ENCODE measurements around the gene GTF2A2.

GTF2A2 gene

GRCh38 chr15:59680346-59680745, 23.0 kb upstream of the GTF2A2 start:
- no peaks in the 10 kb centered on the region for H3K9me3 ChIP-seq (ENCODE audit: control insufficient read depth, insufficient read depth, low read length)
- H3K27me3 ChIP-seq (ENCODE audit: control insufficient read depth, low read length): no peaks in the 10 kb centered on the region
- no peak overlapping the region for H3K27ac ChIP-seq (ENCODE audit: low read depth, low read length)
- H3K4me3 ChIP-seq (ENCODE audit: low read length): no peak overlapping the region
- H3F3A ChIP-seq (ENCODE audit: control insufficient read depth, insufficient read depth): 0 out of 2 replicates have a peak, but pooled peaks cover 11% of the 10 kb centered on the region
- H3K4me2 ChIP-seq (ENCODE audit: low read length): no peak overlapping the region
- TF ChIP-seq, protein P1, sequence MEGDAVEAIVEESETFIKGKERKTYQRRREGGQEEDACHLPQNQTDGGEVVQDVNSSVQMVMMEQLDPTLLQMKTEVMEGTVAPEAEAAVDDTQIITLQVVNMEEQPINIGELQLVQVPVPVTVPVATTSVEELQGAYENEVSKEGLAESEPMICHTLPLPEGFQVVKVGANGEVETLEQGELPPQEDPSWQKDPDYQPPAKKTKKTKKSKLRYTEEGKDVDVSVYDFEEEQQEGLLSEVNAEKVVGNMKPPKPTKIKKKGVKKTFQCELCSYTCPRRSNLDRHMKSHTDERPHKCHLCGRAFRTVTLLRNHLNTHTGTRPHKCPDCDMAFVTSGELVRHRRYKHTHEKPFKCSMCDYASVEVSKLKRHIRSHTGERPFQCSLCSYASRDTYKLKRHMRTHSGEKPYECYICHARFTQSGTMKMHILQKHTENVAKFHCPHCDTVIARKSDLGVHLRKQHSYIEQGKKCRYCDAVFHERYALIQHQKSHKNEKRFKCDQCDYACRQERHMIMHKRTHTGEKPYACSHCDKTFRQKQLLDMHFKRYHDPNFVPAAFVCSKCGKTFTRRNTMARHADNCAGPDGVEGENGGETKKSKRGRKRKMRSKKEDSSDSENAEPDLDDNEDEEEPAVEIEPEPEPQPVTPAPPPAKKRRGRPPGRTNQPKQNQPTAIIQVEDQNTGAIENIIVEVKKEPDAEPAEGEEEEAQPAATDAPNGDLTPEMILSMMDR (IDR thresholded peaks at IDR 0.05; ENCODE audit: low read depth, low read length, poor library complexity, severe bottlenecking): no peak
- no peak for TF ChIP-seq EZH2phosphoT487 (IDR thresholded peaks at IDR 0.05; ENCODE audit: borderline replicate concordance, low read length)
- peaks cover 52% of the 10 kb centered on the region for H3K79me2 ChIP-seq (ENCODE audit: control insufficient read depth, low read length)
- no peaks in the 10 kb centered on the region for H3K9me2 ChIP-seq (replicated peaks; ENCODE audit: control insufficient read depth, low read length)
- peaks cover 6% of the 10 kb centered on the region for H3K4me1 ChIP-seq (ENCODE audit: control insufficient read depth, low read length)
- peaks cover 17% of the 10 kb centered on the region for H4K20me1 ChIP-seq (ENCODE audit: control insufficient read depth, insufficient read depth, low read depth, low read length)
- peaks cover 97% of the 10 kb centered on the region for H3K36me3 ChIP-seq (ENCODE audit: control insufficient read depth, low read length)

DNA sequence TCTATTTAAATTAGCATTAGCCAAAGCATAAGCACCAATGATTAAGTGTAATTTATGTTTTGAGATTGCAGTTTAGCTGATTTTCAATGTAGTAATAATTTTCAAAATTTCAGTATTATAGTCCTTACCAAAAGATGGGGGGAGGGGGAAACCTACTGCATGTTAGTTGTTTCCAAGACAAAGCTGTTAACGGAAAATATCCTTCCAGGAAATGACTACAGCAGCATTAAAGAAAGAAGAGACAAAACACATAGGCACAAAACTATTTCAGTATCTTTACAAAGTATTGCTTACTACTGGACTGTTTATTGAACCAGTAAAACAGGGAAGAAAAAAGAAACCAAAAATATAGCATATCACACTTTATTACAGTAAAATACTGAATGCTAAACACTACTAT, 21.3 kb upstream of the GTF2A2 start:
- Histone ChIP-seq H3F3A (ENCODE audit: control insufficient read depth, insufficient read depth) (0 out of 2 replicates have a peak, but pooled peaks cover 13% of the 10 kb centered on the region), H3K27ac (ENCODE audit: low read depth, low read length) (no peak overlapping the region), H3K79me2 (ENCODE audit: control insufficient read depth, low read length) (peaks cover 37% of the 10 kb centered on the region), H3K27me3 (ENCODE audit: control insufficient read depth, low read length) (no peaks in the 10 kb centered on the region), H4K20me1 (ENCODE audit: control insufficient read depth, insufficient read depth, low read depth, low read length) (peaks cover 6% of the 10 kb centered on the region; the same call in 1 of the 2 replicates), H3K9me2 (replicated peaks; ENCODE audit: control insufficient read depth, low read length) (no peaks in the 10 kb centered on the region), H3K4me3 (ENCODE audit: low read length) (no peak overlapping the region), H3K36me3 (ENCODE audit: control insufficient read depth, low read length) (peaks cover 96% of the 10 kb centered on the region), H3K9me3 (ENCODE audit: control insufficient read depth, insufficient read depth, low read length) (no peaks in the 10 kb centered on the region), H3K4me1 (ENCODE audit: control insufficient read depth, low read length) (no peaks in the 10 kb centered on the region), H3K4me2 (ENCODE audit: low read length) (no peak overlapping the region)
- TF ChIP-seq EZH2phosphoT487 (IDR thresholded peaks at IDR 0.05; ENCODE audit: borderline replicate concordance, low read length): no peak
- TF ChIP-seq, protein P1 (IDR thresholded peaks at IDR 0.05; ENCODE audit: low read depth, low read length, poor library complexity, severe bottlenecking): no peak

GRCh38 chr15:59678172-59678571, 20.9 kb upstream of the GTF2A2 start:
- peaks cover 96% of the 10 kb centered on the region for H3K36me3 ChIP-seq (ENCODE audit: control insufficient read depth, low read length)
- H3K79me2 ChIP-seq (ENCODE audit: control insufficient read depth, low read length): peaks cover 33% of the 10 kb centered on the region
- 0 out of 2 replicates have a peak, but pooled peaks cover 13% of the 10 kb centered on the region for H3F3A ChIP-seq (ENCODE audit: control insufficient read depth, insufficient read depth)
- H3K9me3 ChIP-seq (ENCODE audit: control insufficient read depth, insufficient read depth, low read length): no peaks in the 10 kb centered on the region
- no peaks in the 10 kb centered on the region for H3K9me2 ChIP-seq (replicated peaks; ENCODE audit: control insufficient read depth, low read length)
- peaks cover 4% of the 10 kb centered on the region; the same call in 1 of the 2 replicates for H4K20me1 ChIP-seq (ENCODE audit: control insufficient read depth, insufficient read depth, low read depth, low read length)
- no peak overlapping the region for H3K4me3 ChIP-seq (ENCODE audit: low read length)
- no peak for TF ChIP-seq EZH2phosphoT487 (IDR thresholded peaks at IDR 0.05; ENCODE audit: borderline replicate concordance, low read length)
- TF ChIP-seq, protein P1 (IDR thresholded peaks at IDR 0.05; ENCODE audit: low read depth, low read length, poor library complexity, severe bottlenecking): no peak
- no peaks in the 10 kb centered on the region for H3K27me3 ChIP-seq (ENCODE audit: control insufficient read depth, low read length)
- no peaks in the 10 kb centered on the region for H3K4me1 ChIP-seq (ENCODE audit: control insufficient read depth, low read length)
- H3K27ac ChIP-seq (ENCODE audit: low read depth, low read length): no peak overlapping the region
- no peak overlapping the region for H3K4me2 ChIP-seq (ENCODE audit: low read length)
